Putamen (tissue), 1 donor: Measurements from ENCODE around the gene FCAMR.

ENCODE experiments used
- DNase-seq: peaks from one replicate; pipeline ENCODE4 v3.0.0-alpha.2; 2016; ENCODE audit warnings: low spot score

Gene FCAMR

DNA sequence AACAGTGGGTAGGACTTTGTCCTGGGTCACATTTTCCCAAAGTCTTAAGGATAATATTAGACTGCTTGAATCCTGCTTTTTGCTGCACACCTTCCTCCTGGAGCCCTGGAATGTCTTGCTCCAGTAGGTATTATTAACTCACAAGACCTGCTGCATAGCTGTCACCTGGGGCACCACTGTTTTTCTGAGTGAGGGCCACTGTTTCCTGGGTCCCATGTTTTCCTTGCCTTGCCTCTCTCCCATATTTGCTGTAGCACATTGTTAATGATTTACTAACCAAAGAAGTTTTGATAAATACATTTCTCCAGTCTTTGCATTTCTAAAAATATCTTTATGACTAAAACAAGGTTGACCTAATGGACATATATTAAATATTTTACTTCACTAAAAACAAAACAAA lies 22.5 kb upstream of the FCAMR start:
- no peak for DNase-seq

DNA sequence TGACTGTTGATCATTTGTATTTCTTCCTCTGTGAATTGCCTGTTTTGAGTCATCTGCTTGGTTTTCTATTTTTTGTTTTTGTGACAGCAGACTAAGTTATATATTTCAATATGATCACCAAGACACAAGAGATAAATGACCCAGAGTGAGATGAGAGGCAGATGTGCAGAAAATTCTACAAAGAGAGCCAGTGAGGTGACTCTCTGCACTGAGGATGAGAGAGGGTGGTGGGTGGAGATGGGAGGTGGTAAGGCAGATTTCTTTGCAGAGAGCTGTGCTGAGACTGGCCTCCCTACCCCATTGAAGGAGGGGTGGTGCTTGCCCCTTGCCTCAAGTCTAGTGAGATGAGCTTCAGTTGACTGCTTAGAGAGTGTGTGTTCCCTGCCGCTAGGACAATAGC lies 17.6 kb upstream of the FCAMR start:
- DNase-seq: no peak

- DNase-seq: no peak
Observed at GRCh38 chr1:206986885-206987284, 16.6 kb upstream of the FCAMR start.

DNA sequence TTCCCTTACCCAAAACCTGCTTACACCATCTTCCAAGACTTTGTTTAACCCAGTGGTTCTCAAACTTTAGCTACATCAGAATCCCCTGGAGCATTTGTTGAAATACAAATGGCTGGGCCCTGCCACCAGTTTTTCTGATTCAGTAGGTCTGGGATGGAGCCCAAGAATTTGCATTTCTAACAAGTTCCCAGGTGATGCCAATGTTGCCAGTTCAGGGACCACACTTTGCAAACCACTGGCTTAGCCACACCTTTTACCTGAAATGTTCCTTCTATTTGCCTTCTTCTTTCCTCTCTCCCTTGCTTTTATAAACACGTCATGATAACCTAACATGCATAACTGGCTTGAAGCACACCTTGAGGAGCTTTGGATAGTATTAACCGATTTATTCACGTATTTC lies 16.1 kb upstream of the FCAMR start:
- DNase-seq: no peak

DNA sequence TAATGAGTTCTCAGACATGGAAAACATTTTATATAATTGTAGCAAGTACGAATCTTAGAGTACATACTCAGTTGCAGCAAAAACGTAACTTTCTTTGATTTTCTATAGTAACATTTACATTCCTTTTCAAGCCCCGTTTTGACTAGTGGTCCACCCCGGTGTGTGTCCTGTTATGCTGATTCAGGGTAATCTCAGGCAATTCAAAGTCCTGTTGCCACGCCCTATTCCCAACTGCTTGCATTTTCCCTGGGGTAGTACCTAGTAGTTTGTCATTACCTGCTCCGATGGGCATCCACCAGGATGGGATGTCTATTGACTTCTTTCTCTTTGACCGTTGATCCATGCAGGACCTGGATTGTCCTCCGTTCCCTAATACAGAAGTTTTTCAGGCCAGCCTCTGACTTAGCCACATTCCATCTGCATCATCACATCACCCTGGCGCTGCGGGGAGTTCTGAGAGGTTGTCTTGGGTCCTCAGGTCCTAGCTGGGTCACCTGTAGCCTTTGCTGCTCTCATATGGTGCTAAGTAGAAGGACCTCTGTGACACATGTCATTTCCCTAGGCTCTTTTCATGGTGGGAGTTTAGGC lies 15.0 kb upstream of the FCAMR start:
- no peak for DNase-seq

DNA sequence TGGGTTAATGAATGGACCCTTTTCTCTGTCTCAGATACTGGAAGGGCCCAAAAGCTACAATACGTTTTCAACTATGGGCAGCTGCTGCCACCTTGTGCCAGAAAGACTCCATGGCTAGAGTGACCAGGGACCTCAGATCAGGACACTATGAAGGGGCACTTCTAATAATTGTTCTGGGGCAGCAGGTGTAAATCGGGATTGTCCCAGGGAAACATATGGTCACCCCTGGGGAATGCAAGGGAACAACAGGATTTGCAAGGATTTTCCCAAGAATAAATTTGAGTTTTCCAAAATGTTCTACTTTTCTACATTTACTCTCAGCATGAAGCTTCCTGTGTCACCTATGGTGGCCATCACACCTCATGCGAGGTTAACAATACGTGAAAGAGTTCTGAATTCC lies 12.0 kb upstream of the FCAMR start:
- peak; percentile 40 for DNase-seq

DNA sequence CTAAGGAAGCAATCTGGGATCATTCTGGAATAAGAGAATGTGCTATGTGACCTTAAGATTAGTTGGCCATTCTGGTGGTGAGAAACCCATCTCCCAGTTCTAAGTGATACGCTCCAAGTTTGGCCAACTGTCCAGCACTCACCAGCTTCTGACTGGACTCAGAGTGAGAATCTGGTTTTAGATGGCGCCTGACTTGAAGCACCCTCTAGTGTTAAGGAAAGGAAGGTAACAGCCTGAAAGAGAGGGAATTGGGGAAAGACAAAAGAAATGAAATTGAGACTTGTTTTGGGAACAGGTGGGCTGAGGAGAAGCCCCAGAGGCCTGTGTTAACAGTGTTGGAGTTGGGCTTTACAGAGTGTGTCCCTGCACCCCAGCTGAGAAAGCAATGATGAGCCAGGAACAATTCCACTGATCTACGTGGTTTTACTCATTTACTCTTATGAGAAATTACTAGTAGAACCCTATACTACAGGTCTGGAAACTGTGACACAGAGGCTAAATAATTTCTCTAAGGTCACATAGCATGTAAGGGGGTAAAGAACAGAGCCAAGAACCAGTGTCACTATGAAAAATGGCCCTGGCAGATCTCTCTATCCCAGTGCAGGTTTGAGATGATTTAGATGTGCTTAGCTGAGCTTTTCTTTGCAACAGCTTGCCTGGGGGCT lies 9.3 kb upstream of the FCAMR start:
- no peak for DNase-seq

GRCh38 chr1:206978259-206978658 lies 8.0 kb upstream of the FCAMR start:
- DNase-seq: no peak

GRCh38 chr1:206975306-206975705 lies 5.0 kb upstream of the FCAMR start:
- no peak for DNase-seq

DNA sequence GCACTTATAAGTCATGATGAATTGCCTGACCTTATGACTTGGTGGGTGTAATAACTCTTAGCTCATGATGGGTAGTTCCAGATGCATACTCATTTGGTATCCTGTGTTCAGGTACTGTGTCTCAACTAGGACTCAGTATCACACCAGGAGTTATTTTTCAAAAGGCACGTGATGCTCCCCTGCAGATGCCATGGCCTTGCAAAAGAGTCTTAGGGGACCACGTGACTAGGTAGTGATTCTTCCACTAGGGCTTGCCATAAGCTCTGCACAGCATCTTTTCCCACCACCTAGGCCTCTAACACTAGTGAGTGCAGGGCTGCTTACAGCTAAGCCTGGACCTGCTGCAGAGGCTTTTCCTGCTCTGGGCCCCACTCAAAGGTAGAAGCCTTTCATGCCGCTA lies 3.9 kb upstream of the FCAMR start:
- no peak for DNase-seq

DNA sequence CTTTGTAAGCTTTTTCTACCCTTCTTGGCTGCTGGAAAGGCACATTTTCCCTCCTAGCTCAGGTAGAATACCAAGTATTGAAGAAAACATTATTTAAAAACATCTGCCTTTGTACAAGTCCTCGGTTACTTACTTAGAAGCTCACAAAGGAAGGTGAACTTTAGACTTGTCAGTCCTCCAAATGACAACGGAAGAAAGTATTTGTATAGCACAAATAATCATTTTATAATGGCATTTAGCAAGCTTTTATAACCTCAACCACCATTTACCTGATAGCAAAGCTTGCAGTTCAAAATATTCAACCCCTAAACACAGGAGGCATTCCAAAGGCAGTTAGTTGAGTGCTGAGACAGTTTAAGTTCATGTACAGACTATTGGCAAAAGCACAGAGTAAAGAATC lies 2.5 kb upstream of the FCAMR start:
- DNase-seq: no peak

DNA sequence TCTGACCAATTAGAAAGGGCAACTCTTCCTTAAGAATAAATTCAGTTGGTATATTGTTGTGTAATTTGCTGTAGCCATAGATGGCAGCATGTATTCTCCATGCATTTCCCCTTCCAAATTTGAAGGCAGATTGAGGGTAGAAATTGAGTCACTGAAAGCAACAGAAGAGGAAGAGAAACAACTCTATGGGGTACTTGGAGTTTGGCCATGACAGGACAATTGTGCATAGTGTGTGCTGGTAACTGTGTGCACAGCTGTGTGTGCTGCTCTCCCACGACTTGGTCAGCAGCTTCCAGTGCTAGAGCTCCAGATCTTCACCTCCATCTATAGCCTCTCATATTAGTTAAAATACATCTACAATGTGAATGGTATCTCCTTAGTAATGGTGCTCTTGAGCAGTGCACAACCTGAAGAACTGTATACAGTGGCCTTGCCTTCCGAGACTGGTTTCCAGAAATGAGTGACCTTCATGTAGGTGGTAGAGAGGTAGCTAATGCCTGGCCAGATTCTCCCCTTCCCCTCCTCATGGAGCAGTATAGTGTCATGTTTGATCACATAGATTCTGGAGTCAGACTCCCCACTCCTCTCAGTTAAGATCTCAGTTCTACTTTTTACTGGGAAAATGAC lies 882 bp upstream of the FCAMR start:
- no peak for DNase-seq

DNA sequence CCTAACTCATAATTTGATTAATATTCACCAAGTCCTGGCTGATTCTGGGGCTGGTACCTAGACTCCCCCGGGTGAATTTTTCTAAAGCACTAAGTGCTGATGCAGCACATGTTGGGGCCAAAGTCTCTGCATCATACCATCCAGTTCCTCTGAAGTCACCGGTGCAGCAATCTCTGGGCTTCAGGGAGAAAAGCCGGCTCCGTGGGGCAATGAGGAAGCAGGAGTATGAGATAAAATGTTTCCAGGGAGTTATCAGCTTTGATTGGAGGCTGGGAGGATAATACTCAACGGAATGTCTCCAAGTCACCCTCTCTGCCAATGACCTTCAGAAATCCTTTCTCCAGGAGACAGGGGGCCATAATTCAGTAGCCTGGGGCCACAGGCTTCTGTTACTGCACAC lies 1.2 kb downstream of the FCAMR start:
- DNase-seq: no peak

GRCh38 chr1:206967096-206967849 lies 3.0 kb downstream of the FCAMR start:
- no peak for DNase-seq

GRCh38 chr1:206965781-206966180 lies 4.5 kb downstream of the FCAMR start:
- DNase-seq: no peak

DNA sequence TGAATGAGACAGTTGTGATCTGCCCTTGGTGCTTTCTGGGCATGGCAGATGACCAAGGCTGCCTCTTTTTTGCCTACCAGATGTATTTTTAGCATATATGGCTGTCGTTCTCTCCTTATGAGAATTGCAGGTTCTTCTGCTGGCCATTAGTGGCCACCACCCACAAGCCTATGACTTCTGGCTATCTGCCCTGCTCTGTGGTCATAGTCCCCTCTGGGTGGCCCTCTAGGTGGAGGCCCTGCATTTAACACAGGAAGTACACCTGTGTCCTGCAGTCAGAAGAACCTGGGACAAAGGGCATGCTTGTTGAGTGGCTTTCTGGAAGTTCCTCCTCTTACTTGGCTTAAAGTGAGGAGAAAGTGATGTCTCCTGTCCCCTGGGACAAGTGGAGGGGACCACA lies 6.5 kb downstream of the FCAMR start:
- no peak for DNase-seq

GRCh38 chr1:206963119-206963712 lies 7.0 kb downstream of the FCAMR start:
- no peak for DNase-seq

GRCh38 chr1:206962272-206962671 lies 8.0 kb downstream of the FCAMR start:
- no peak for DNase-seq

DNA sequence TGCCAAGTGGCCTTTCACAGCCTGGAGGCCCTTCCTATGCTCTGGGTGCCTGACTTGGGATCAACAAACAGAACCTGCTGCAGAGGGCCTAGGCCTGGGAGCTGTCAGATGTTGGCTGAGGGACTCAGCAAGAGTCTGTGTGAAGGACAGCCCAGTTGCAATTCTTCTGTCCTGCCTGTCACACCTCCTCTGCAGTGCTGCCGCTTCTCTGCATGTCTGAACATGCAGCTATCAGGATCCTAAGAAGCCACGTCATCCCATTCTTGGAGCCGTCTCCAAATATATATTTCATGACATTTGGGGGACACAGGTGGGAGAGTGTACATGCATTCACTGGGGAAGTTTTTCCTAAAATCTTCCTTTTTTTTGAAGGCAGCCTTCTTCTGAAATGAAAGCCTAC lies 8.6 kb downstream of the FCAMR start:
- DNase-seq: no peak

DNA sequence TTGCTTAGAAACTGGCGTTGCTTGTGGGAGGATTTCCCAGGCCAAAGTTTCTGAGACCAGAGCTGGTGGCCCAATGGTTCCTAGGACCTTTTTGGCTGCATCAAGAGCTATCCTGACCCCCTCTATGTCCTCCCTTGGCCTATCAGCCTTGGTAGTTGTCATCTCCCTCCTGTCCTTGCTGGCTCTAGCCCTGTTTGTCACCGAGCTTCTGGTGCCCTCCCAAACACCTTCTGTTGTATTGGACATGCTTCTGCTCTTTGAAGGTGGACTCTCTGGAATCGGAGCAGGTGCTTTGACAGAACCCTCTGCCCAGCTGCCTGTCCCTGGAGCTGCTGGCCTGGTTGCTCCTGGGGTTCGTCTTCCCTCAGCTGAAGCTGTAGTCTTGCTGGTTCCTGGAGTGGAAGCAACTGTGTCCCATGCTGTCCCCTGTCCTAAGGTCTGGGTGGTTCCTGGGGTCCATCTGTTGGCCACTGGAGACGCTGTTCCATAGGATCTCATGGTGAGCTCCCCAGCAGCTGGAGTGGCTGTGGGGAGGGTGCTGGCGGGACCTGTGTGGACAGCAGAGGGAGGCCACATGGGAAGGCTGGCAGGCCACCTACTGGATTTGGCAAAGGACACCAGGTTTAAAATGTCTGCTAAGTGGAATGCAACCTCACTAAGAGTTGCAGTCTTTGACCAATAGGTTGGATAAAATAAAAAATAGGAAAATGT lies 9.4 kb downstream of the FCAMR start:
- no peak for DNase-seq

DNA sequence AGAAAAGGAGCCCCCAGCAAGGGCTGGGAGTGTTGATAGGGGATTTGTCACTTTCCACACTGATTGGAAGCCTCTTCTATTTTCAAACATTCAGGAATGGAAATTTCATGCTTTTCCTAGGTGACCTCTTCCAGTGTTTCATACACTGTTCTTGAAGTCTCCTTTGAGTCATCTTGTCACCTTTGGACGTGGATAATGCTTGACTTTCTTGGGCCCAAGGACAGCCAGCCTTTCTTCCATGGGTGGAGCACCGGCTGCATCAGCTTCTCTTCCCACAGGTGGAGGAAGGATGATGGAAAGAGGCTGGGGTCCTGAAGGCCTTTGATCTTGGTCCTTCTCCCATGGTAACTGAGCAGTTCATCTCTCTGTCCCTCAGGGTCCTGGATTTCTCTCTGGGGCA lies 12.1 kb downstream of the FCAMR start:
- no peak for DNase-seq

DNA sequence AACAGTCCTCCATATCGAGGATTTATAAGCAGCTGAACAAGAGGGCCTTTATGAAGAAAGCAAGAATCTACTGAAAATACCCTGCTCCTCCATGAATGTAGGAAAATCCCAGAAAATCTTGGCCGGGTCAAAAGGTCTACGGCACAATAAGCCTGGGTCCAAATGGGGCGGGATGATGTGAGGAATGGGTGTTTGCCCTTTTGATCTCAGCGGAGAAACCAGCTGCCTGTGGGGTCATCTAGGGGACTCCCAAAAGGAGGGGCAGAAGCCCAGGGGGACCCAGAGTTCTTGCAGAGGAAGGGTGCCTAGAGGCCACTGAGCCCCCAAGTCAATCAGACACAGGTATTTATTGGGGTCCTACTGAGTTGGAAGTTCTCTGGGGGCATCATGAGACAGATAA lies 12.6 kb downstream of the FCAMR start:
- no peak for DNase-seq
